Caco-2 (cell line): ENCODE results near the gene CD2AP. TPM values are rescaled to one million over a fixed set of nuclear protein-coding genes. Genes with fewer than 3 reads are reported as not detected.

Experiments
- BruUV-seq: library from RNA; stranded (reverse); fragments of 400-500 nt; replicated peaks from 2 replicates; lab custom pipeline; 2021; lab: Mats Ljungman, UMichigan
- CTCF ChIA-PET: fragments of 300-600 bp; sonication (Branson Sonifier 250); formaldehyde crosslinking; loops from one replicate; lab custom pipeline; 2022; ENCODE audit warnings: antibody characterized with exemption; lab: Charles Lee
- POLR2A ChIA-PET: fragments of 300-600 bp; sonication (Branson Sonifier 250); formaldehyde crosslinking; loops from one replicate; lab custom pipeline; 2022; ENCODE audit warnings: antibody characterized with exemption; lab: Charles Lee
- DNase-seq, 2 experiments: peaks; one replicate each; pipeline versions ENCODE4 v3.0.0 to v3.0.0-alpha.2; 2020 to 2022
- H3K27me3 ChIP-seq: replicated peaks from 2 replicates; pipeline ENCODE4 v1.6.0; 2011; ENCODE audit warnings: low read length; ENCODE audit not compliant: control insufficient read depth, insufficient read depth
- H3K36me3 ChIP-seq: 2 replicates; pipeline ENCODE4 v1.5.1; 2011; ENCODE audit warnings: low read length; ENCODE audit not compliant: control insufficient read depth, insufficient read depth
- H3K4me1 ChIP-seq: fragments of 250-450 bp; sonication (Bioruptor Pico); 2 replicates; pipeline ENCODE4 v1.5.1; 2020; ENCODE audit warnings: mild to moderate bottlenecking
- H3K4me3 ChIP-seq: 2 replicates; pipeline ENCODE4 v1.5.1; 2011; ENCODE audit warnings: low read depth, mild to moderate bottlenecking, control low read depth, low read length
- H3K9me3 ChIP-seq: fragments of 250-450 bp; sonication (Bioruptor Pico); 2 replicates; pipeline ENCODE4 v1.5.1; 2020; ENCODE audit warnings: mild to moderate bottlenecking, moderate library complexity
- H3K27ac Mint-ChIP-seq: one replicate; pipeline ENCODE4 v1.8.0; 2022; ENCODE audit warnings: mixed read lengths; ENCODE audit not compliant: unreplicated experiment
- H3K27me3 Mint-ChIP-seq: one replicate; pipeline ENCODE4 v1.8.0; 2022; ENCODE audit warnings: mixed read lengths; ENCODE audit not compliant: insufficient read depth, unreplicated experiment
- H3K36me3 Mint-ChIP-seq: one replicate; pipeline ENCODE4 v1.8.0; 2022; ENCODE audit warnings: mild to moderate bottlenecking, mixed read lengths; ENCODE audit not compliant: insufficient read depth, unreplicated experiment
- H3K4me1 Mint-ChIP-seq: one replicate; pipeline ENCODE4 v1.8.0; 2022; ENCODE audit warnings: low read depth, mixed read lengths; ENCODE audit not compliant: unreplicated experiment
- H3K4me3 Mint-ChIP-seq: one replicate; pipeline ENCODE4 v1.8.0; 2022; ENCODE audit warnings: mild to moderate bottlenecking, moderate library complexity, mixed read lengths; ENCODE audit not compliant: unreplicated experiment
- H3K9me3 Mint-ChIP-seq: one replicate; pipeline ENCODE4 v1.8.0; 2022; ENCODE audit warnings: mixed read lengths; ENCODE audit not compliant: unreplicated experiment
- CTCF ChIP-seq, 2 experiments: fragments of 200-600 bp in 1 of 2; IDR thresholded peaks; 1 replicate in 1 of 2; 2 replicates in 1 of 2; pipeline versions ENCODE4 v1.5.1 to v1.8.0; 2011 to 2022; ENCODE audit warnings: antibody characterized with exemption in 1 of 2, control low read depth in 1 of 2, inconsistent platforms in 1 of 2, low read depth in 1 of 2, low read length in 1 of 2, mild to moderate bottlenecking in 1 of 2, moderate library complexity in 1 of 2; ENCODE audit not compliant: insufficient read depth in 1 of 2, severe bottlenecking in 1 of 2, unreplicated experiment in 1 of 2
- intact Hi-C: fragments of 100-400 bp; cut with micrococcal nuclease; formaldehyde crosslinking; loops from one replicate; pipeline ENCODE4 v1.10.0; 2022; ENCODE audit not compliant: unreplicated experiment
- total RNA-seq: library from RNA; stranded (reverse); gene quantifications from 2 replicates; pipeline ENCODE4 v1.2.3, GENCODE V29; 2022

The CD2AP gene
- total RNA-seq, 1 experiment from 2014 or later, result 65.3 TPM

DNA sequence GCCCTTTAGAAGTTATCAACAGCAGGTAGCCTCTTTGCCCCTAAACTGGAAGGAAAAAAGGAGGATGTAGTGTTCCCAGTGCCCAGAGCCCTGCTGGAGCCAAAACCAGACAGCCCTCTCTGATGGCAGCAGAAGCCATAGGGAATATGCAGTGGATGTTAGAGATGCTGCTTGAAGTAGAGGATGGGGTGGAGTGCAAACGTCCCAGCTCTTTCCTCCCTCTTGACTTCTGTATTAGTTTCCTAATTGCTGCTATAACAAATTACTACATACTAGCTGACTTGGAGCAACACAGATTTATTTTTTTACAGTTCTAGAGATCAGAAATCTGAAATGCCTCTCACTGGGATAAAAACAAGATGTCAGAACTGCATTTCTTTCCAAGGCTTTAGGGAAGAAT is 12.5 kb upstream of the CD2AP start:
- Histone ChIP-seq H3K36me3 (no peaks in the 10 kb centered on the region), H3K4me1 (peaks cover 14% of the 10 kb centered on the region), H3K27me3 (no peaks in the 10 kb centered on the region), H3K9me3 (no peaks in the 10 kb centered on the region), H3K4me3 (no peak overlapping the region)
- Mint-ChIP-seq H3K4me1 (peaks cover 13% of the 10 kb centered on the region), H3K9me3 (peaks cover 17% of the 10 kb centered on the region), H3K27me3 (no peaks in the 10 kb centered on the region), H3K27ac (no peak overlapping the region), H3K4me3 (no peak overlapping the region), H3K36me3 (no peaks in the 10 kb centered on the region)
- intact Hi-C loops, result no loop called here
- BruUV-seq, result no TSS peak
- TF ChIP-seq CTCF (IDR thresholded peaks at IDR 0.05; ENCODE audit: insufficient read depth in 1 of 2, low read depth in 1 of 2, low read length in 1 of 2, severe bottlenecking in 1 of 2, unreplicated experiment in 1 of 2), result no peak
- DNase-seq, result no peak
- CTCF ChIA-PET, result no interaction called here
- POLR2A ChIA-PET, result no interaction called here

- H3K9me3 Mint-ChIP-seq, result peaks cover 30% of the 10 kb centered on the region
- H3K27me3 Mint-ChIP-seq, result no peaks in the 10 kb centered on the region
- ChIA-PET POLR2A (no interaction called here), CTCF (no interaction called here)
- Histone ChIP-seq H3K9me3 (peaks cover 6% of the 10 kb centered on the region; the same call in 1 of the 2 replicates), H3K4me3 (no peak overlapping the region), H3K27me3 (no peaks in the 10 kb centered on the region), H3K4me1 (peaks cover 10% of the 10 kb centered on the region; the same call in 1 of the 2 replicates), H3K36me3 (no peaks in the 10 kb centered on the region)
- intact Hi-C loops, result loop anchor here (5.0 kb wide), 1 partner anchor 680 kb away; the partner anchor contains the start of gene MEP1A
- no peak overlapping the region for H3K27ac Mint-ChIP-seq
- H3K4me3 Mint-ChIP-seq, result no peak overlapping the region
- H3K36me3 Mint-ChIP-seq, result no peaks in the 10 kb centered on the region
- no peak for TF ChIP-seq CTCF (IDR thresholded peaks at IDR 0.05; ENCODE audit: insufficient read depth in 1 of 2, low read depth in 1 of 2, low read length in 1 of 2, severe bottlenecking in 1 of 2, unreplicated experiment in 1 of 2)
- H3K4me1 Mint-ChIP-seq, result peaks cover 15% of the 10 kb centered on the region
- no peak for DNase-seq
- no TSS peak for BruUV-seq
Observed at GRCh38 chr6:47471911-47472310, 5.7 kb upstream of the CD2AP start.

- no peak for DNase-seq
- Histone ChIP-seq H3K36me3 (no peaks in the 10 kb centered on the region), H3K27me3 (no peaks in the 10 kb centered on the region), H3K9me3 (peaks cover 6% of the 10 kb centered on the region; the same call in 1 of the 2 replicates), H3K4me1 (0 out of 2 replicates have a peak, but pooled peaks cover 7% of the 10 kb centered on the region), H3K4me3 (no peak overlapping the region)
- intact Hi-C loops, result loop anchor here (5.0 kb wide), 1 partner anchor 682 kb away; the partner anchor contains the start of gene MEP1A
- H3K9me3 Mint-ChIP-seq, result peaks cover 26% of the 10 kb centered on the region
- no peak overlapping the region for H3K4me3 Mint-ChIP-seq
- peaks cover 11% of the 10 kb centered on the region for H3K4me1 Mint-ChIP-seq
- peaks cover 17% of the 10 kb centered on the region for H3K36me3 Mint-ChIP-seq
- H3K27me3 Mint-ChIP-seq, result no peaks in the 10 kb centered on the region
- POLR2A ChIA-PET, result no interaction called here
- BruUV-seq, result no TSS peak
- TF ChIP-seq CTCF (IDR thresholded peaks at IDR 0.05; ENCODE audit: insufficient read depth in 1 of 2, low read depth in 1 of 2, low read length in 1 of 2, severe bottlenecking in 1 of 2, unreplicated experiment in 1 of 2), result no peak
- CTCF ChIA-PET, result no interaction called here
- H3K27ac Mint-ChIP-seq, result no peak overlapping the region
Observed at GRCh38 chr6:47473791-47474346, 3.7 kb upstream of the CD2AP start.
